ENCODE results near the gene ATP8B3.

ATP8B3 gene

DNA sequence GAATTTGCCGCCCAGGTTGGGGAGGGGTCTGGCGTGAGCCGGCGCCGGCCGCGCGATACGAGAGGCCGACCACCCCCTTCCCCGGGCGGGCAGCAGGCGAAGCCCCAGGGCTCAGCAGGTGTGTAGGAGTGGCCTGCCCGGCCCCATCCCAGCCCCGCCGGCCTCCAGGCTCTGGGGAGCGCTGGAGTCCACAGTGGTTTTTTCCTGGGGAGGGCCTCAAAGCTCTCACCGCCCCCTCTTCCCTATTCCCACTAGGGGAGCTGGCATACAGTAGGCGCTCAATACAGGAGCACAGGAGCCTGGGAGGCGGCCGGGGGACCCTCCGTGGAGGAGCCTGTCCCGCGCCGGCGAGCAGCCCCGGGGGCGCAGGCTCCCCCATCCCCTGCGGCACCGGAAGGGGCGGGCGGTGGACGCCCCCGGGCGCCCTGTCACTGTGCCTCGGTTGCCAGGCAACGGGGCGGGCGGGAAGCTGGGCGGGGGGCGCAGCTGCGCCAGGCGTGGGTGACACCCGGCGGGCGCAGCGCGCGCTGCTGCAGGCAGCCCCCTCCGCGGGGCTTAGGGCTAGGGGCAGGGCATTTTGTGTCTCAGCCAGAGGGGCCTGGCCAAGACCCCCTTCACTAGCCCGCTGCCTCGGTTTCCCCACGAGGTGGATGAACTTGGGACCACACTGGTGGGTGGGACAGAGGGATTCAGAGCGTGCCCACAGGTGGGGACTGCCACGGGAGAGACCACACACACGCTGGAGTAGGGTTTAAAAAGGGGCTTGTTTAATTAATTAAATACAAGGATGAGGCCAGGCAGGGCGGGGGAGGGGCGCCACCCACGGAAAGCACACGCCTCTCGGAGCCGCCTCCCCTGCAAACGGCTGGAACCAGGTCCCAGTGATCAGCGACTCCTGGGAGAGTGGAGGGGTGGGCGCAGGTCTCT lies 39.8 kb upstream of the ATP8B3 start:
- no peak for DNase-seq (ENCODE audit: low spot score)
- POLR2A ChIA-PET (ENCODE audit: low non-redundant PET): no interaction called here

GRCh38 chr19:1850809-1851653 lies 39.0 kb upstream of the ATP8B3 start:
- TF ChIP-seq, protein P1, sequence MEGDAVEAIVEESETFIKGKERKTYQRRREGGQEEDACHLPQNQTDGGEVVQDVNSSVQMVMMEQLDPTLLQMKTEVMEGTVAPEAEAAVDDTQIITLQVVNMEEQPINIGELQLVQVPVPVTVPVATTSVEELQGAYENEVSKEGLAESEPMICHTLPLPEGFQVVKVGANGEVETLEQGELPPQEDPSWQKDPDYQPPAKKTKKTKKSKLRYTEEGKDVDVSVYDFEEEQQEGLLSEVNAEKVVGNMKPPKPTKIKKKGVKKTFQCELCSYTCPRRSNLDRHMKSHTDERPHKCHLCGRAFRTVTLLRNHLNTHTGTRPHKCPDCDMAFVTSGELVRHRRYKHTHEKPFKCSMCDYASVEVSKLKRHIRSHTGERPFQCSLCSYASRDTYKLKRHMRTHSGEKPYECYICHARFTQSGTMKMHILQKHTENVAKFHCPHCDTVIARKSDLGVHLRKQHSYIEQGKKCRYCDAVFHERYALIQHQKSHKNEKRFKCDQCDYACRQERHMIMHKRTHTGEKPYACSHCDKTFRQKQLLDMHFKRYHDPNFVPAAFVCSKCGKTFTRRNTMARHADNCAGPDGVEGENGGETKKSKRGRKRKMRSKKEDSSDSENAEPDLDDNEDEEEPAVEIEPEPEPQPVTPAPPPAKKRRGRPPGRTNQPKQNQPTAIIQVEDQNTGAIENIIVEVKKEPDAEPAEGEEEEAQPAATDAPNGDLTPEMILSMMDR (conservative IDR thresholded peaks at IDR 0.05; ENCODE audit: low read depth): no peak
- peak overlapping the region; percentile 98 for H3K27ac ChIP-seq
- ChIA-PET CTCF (no interaction called here), POLR2A (ENCODE audit: low non-redundant PET) (no interaction called here)
- no peak for DNase-seq (ENCODE audit: low spot score)

More for the DNA sequence above, 39.8 kb upstream of the ATP8B3 start:
- peak overlapping the region; percentile 98 for H3K27ac ChIP-seq
- TF ChIP-seq, protein P1 (conservative IDR thresholded peaks at IDR 0.05; ENCODE audit: low read depth): no peak
- CTCF ChIA-PET: no interaction called here

GRCh38 chr19:1849886-1850398 lies 37.9 kb upstream of the ATP8B3 start:
- TF ChIP-seq, protein P1 (conservative IDR thresholded peaks at IDR 0.05; ENCODE audit: low read depth): no peak
- H3K27ac ChIP-seq: peak overlapping the region; percentile 98
- ChIA-PET POLR2A (ENCODE audit: low non-redundant PET) (interaction anchor here (0.7 kb wide), 1 partner anchor 392 kb away, joined by 3 read pairs; no protein-coding TSS in a partner anchor), CTCF (no interaction called here)
- DNase-seq (ENCODE audit: low spot score): no peak

DNA sequence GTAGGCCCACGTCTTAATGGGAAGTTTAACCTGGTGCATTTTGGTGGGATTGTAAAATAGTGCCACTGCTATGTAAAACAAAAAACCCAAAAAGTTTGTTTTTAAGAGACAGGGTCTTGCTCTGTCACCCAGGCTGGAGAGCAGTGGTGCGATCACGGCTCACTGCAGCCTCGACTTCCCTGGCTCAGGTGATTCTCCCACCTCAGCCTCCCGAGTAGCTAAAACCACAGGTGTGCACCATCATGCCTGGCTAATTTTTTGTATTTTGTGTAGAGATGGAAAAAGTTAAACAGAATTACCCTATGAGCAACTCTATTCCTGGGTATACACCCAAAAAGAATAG lies 37.0 kb upstream of the ATP8B3 start:
- DNase-seq (ENCODE audit: low spot score): no peak
- H3K27ac ChIP-seq: peak overlapping the region; percentile 98
- ChIA-PET POLR2A (ENCODE audit: low non-redundant PET) (interaction anchor here (0.9 kb wide), 1 partner anchor 10 kb away, joined by 12 read pairs; no protein-coding TSS in a partner anchor), CTCF (interaction anchor here (0.6 to 1.2 kb wide), 4 partner anchors 8 to 53 kb away, joined by 3 to 5 read pairs (median 5); no protein-coding TSS in a partner anchor)
- TF ChIP-seq, protein P1 (conservative IDR thresholded peaks at IDR 0.05; ENCODE audit: low read depth): no peak

DNA sequence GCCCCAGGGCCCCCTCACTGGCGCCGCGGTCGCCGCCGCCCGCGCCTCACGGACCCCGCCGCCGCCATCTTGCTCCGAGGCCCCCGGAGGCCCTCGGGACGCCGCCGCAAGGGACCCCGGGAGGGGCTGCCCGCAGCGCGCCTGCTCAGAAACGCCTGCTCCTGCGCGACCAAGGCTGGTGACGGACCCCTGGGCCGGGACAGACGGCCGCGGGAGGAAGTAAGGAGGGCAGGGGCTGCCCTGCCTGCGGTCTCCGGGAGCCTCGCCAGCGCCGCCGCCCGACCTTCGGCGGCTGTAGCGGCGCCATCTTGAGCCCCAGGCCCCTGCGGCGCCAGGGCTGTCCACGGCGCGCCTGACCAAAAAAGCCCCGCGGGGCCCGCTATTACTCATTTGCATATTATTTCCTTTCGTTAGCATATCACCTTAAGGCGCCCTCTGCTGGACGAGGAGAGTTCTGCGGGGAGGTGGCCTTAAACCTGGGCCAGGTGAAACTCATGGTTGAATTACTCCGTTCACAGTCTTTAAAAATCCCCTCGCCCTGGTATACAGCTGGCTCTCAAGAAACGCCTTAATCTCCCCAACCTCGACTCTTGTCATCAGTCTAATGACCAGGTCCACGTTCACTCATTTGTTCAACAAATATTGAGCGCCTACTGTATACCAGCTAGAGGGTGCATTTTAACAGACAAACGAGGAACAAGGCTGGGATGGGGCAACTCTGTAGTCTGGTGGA lies 36.5 kb upstream of the ATP8B3 start, which contains the start of gene REXO1:
REXO1 (minus strand) TSS at position 85 of the 733 bp plus-strand sequence. CDS start 125 bp downstream, outside the sequence.
- peak; percentile 83 for DNase-seq (ENCODE audit: low spot score)
- ChIA-PET CTCF (interaction anchor here (0.6 to 1.2 kb wide), 4 partner anchors 9 to 52 kb away, joined by 3 to 5 read pairs (median 5); no protein-coding TSS in a partner anchor), POLR2A (ENCODE audit: low non-redundant PET) (interaction anchor here (0.9 kb wide), 1 partner anchor 10 kb away, joined by 12 read pairs; no protein-coding TSS in a partner anchor)
- TF ChIP-seq, protein P1 (conservative IDR thresholded peaks at IDR 0.05; ENCODE audit: low read depth): peak; percentile 91
- H3K27ac ChIP-seq: peak within 1 kb of the TSS; percentile 98

All from RWPE1 (cell line).